Astrocyte of the spinal cord (primary cell): ENCODE data around the gene ITGAE.
"Not testable (repeated sequence)": the region's sequence is repeated elsewhere in the genome, so short reads cannot be mapped to it uniquely, and the experiment has no call there.

ENCODE experiments used
- DNase-seq: peaks from one replicate; pipeline ENCODE4 v3.0.0; 2011; ENCODE audit warnings: low read depth, low spot score
- H3K4me3 ChIP-seq: 2 replicates; pipeline ENCODE4 v1.5.1; 2011; ENCODE audit warnings: low read depth, mild to moderate bottlenecking, low read length, moderate library complexity
- CTCF ChIP-seq: IDR thresholded peaks from 2 replicates; pipeline ENCODE4 v1.5.1; 2012; ENCODE audit warnings: low read depth, mild to moderate bottlenecking, low read length, inconsistent platforms
- in situ Hi-C: cut with HindIII; loops from 2 replicates; pipeline ENCODE4 v1.10.0; 2017; ENCODE audit warnings: low sequenced_read_pairs

Gene ITGAE

GRCh38 chr17:3845291-3845620 is 44.3 kb upstream of the ITGAE start:
- peak; percentile 13 for DNase-seq
- no peak for TF ChIP-seq CTCF
- in situ Hi-C loops, result no loop called here

GRCh38 chr17:3844556-3844955 is 43.6 kb upstream of the ITGAE start:
- in situ Hi-C loops, DNase-seq, H3K4me3 ChIP-seq: not testable (repeated sequence)

More at GRCh38 chr17:3845291-3845620, 44.3 kb upstream of the ITGAE start:
- H3K4me3 ChIP-seq, result peak overlapping the region; percentile 87

GRCh38 chr17:3843935-3844516 is 43.0 kb upstream of the ITGAE start:
- in situ Hi-C loops, result no loop called here
- H3K4me3 ChIP-seq, result no peak overlapping the region
- DNase-seq, result peak; percentile 14
- TF ChIP-seq CTCF, result peak; percentile 73

GRCh38 chr17:3838206-3838605 is 37.2 kb upstream of the ITGAE start:
- in situ Hi-C loops, result no loop called here

GRCh38 chr17:3836551-3836950 is 35.6 kb upstream of the ITGAE start:
- in situ Hi-C loops, result no loop called here
- TF ChIP-seq CTCF, result no peak
- H3K4me3 ChIP-seq, result no peak overlapping the region
- DNase-seq, result no peak

More at GRCh38 chr17:3838206-3838605, 37.2 kb upstream of the ITGAE start:
- DNase-seq, result no peak
- TF ChIP-seq CTCF, result no peak
- H3K4me3 ChIP-seq, result no peak overlapping the region

GRCh38 chr17:3835410-3836229 is 34.6 kb upstream of the ITGAE start:
- no peak for TF ChIP-seq CTCF
- H3K4me3 ChIP-seq, result no peak overlapping the region
- in situ Hi-C loops, result no loop called here
- DNase-seq, result no peak

GRCh38 chr17:3834811-3835210 is 33.8 kb upstream of the ITGAE start:
- in situ Hi-C loops, result no loop called here
- no peak for TF ChIP-seq CTCF
- H3K4me3 ChIP-seq, result no peak overlapping the region
- no peak for DNase-seq
